GM19099 (cell line): Measurements from ENCODE around the gene CFLAR.

ENCODE experiments used
- POLR2A ChIP-seq: IDR thresholded peaks from 3 replicates; pipeline ENCODE4 v1.6.1; 2011; ENCODE audit warnings: low read depth; ENCODE audit not compliant: insufficient read length; ENCODE audit errors: extremely low read depth

The CFLAR gene

DNA sequence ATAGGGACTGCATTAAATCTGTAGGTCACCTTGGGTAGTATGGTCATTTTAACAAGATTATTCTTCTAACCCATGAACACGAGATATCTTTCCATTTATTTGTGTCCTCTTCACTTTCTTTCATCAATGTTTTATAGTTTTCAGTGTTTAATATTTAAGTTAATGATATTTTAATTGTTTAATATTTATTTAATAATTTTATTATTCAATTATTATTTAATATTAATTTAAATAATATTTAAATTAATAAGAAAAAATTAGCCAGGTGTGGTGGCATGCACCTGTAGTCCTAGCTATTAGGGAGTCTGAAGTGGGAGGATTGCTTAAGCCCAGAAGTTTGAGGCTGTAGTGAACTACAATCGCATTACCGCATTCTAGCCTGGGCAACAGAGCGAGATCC, 100.0 kb downstream of the CFLAR start:
- TF ChIP-seq POLR2A: no peak

DNA sequence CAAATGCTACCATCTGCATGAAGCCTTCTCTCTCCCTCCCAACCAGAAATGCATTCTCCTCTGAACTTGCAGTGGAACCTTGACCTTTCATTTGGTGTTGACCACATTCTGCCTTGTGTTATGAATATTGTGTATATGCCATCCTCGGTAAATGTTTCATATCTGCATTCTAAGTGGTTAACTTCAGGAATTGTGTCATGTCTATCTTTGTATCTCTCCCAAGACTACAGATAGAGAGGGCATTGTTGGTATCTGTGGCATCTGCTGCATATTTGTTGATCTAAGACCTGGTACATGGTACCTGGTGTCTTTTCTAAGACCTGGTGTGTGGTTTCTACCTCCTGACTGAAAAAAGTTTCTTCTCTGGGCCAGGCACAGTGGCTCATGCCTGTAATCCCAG, 101.0 kb downstream of the CFLAR start:
- no peak for TF ChIP-seq POLR2A

DNA sequence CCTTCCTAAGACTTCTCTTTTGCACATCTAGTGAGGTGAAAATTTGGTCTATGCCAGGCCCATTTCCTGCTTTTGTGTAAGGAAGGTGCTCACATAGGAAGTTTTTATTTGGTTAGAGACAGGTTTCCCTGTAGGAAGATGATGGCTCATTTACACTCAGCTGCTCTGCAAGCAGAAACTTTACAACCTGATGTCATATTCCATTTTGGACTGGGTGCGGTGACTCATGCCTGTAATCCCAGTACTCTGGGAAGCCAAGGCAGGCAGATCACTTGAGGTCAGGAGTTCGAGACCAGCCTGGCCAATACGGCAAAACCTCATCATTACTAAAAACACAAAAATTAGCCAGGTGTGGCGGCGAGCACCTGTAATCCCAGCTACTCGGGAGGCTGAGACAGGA, 102.8 kb downstream of the CFLAR start:
- no peak for TF ChIP-seq POLR2A

DNA sequence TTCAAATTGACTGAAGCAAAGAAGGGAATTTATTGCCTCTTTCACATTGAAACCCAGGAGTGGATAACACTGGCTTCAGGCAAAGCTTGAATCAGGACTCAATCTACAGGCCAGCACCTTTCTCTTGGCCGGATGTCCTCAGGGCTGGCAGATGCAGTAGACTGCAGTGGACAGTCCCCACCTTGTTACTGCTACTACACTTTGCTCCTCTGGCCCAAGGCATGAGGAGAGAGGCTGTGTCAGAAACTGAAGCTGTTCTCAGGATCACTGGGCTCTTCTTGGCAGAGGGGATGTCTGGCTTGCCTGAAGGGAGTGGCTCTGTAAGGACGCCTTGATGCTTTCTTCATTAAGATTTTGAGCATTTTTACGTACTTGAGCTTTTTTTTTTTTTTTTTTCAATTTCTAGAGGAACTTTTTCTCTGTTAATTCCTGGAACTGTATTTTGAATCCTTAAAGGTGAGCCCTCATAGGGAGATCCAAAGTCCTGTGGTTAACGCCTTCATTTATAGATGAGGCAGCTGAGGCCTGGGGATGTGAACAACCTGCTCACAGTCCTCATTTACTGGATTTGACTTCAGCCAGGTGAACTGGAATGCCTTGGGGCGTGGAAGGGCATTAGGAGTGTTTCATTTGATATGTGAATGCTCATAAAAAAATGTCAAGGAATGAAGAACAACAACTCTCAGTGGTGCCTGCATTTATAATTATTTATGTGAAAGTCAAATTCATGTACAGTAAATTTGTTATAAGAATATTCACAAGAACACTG, 103.5 kb downstream of the CFLAR start:
- TF ChIP-seq POLR2A: no peak

DNA sequence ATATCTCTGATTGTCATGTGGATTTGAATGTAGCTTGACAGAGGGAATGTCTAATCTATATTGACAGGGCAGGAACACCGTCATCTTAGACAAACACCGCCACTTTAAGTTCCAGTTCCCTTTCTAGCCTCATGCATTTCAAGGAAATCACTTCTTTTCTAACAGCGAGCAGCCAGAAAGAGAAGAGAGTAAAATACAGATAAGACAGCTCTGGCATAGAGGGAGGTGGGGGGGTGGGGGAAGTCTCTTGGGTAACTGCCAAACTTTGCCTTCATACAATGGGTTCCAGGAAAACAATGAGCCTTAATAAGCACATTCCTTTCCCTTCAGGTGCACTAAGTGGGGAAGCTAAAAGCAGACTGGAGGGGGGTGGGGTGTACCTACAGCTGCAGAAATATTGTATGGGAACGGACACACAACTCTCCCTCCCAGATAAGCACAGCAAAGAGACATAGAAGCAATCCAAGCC, 104.2 kb downstream of the CFLAR start:
- no peak for TF ChIP-seq POLR2A

DNA sequence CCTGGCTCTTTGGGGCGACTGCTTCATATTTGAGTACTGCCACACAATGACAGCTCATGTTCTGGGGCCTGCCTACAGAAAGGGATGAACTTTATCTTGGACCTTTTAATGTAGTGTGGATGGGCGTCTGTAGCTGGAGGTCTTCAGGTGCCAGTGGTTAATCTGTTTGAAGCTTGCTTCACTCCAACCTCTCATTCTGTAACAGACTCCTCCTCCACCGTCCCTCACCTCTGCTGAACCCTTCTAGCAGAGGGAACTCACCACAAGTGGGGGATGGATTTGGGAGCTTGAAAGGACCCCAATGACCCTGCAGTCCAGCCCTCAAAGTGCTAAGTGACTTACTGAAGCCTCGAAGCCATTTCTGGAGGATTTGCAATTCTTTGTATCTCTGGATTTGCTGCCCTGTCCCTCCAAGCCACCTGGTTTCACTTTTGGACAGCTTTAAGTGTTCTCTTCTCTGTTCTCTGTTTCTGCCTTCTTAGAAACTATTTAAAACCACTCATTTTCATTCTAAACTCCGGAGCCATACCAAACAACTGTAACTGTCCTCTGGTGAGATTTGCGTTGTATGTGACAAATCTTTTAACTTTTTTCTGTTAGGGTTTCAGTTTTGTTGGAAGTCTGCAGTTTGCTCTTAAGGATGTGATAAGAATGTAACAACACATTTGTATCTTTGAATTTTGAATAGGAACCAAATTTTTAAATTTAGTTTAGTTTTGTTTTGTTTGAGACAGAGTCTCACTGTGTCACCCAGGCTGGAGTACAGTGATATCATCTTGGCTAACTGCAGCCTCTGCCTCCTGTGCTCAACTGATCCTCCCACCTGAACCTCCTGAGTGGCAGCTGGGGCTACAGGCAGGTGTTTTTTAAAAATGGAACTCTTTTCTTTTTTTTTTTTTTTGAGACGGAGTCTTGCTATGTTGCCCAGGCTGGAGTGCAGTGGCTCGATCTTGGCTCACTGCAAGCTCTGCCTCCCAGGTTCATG, 107.4 kb downstream of the CFLAR start:
- no peak for TF ChIP-seq POLR2A
